ENCODE data around the gene TPSD1. TPM values are rescaled to one million over a fixed set of nuclear protein-coding genes. Genes with fewer than 3 reads are reported as not detected.

Gene TPSD1
- total RNA-seq, 1 experiment from 2014 or later: not detected

DNA sequence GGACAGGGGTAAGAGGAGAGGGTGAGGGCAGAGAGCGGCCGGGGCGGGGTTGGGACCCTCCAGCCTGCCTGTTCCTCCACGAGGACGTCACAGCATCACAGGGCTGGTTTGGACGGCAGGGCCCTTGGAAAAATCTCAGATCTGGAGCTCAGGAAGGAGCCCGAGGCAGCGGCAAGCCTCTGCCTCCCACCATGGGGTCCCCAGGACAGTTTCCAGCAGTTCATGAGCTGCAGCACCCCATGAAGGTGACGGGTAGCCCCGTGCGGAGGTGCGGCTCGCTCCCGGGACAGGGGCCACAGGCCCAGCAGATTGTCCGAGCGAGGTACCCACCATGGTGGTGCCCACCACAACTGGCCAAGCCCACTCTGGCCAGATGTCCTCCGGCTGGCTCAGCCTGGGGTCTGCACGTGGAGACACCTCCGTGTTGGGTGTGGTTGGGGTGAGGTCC is 21.3 kb downstream of the TPSD1 start:
- no peaks in the 10 kb centered on the region for H3K4me1 Mint-ChIP-seq (ENCODE audit: low read depth, unreplicated experiment)
- TF ChIP-seq, protein P1, sequence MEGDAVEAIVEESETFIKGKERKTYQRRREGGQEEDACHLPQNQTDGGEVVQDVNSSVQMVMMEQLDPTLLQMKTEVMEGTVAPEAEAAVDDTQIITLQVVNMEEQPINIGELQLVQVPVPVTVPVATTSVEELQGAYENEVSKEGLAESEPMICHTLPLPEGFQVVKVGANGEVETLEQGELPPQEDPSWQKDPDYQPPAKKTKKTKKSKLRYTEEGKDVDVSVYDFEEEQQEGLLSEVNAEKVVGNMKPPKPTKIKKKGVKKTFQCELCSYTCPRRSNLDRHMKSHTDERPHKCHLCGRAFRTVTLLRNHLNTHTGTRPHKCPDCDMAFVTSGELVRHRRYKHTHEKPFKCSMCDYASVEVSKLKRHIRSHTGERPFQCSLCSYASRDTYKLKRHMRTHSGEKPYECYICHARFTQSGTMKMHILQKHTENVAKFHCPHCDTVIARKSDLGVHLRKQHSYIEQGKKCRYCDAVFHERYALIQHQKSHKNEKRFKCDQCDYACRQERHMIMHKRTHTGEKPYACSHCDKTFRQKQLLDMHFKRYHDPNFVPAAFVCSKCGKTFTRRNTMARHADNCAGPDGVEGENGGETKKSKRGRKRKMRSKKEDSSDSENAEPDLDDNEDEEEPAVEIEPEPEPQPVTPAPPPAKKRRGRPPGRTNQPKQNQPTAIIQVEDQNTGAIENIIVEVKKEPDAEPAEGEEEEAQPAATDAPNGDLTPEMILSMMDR (IDR thresholded peaks at IDR 0.05; ENCODE audit: unreplicated experiment): no peak
- CTCF ChIA-PET: no interaction called here
- no peak overlapping the region for H3K27ac Mint-ChIP-seq (ENCODE audit: unreplicated experiment)
- intact Hi-C loops (cut with micrococcal nuclease; ENCODE audit: unreplicated experiment): no loop called here
- no TSS peak for BruUV-seq (replicated peaks)
- no peaks in the 10 kb centered on the region for H3K9me3 Mint-ChIP-seq (ENCODE audit: low read depth, unreplicated experiment)
- no peak overlapping the region for H3K4me3 Mint-ChIP-seq (ENCODE audit: low read depth, unreplicated experiment)
- H3K36me3 Mint-ChIP-seq (ENCODE audit: insufficient read depth, unreplicated experiment): peaks cover 4% of the 10 kb centered on the region
- H3K27me3 Mint-ChIP-seq (ENCODE audit: unreplicated experiment): peaks cover 100% of the 10 kb centered on the region
- DNase-seq: no peak

- no peak for DNase-seq
- H3K27me3 Mint-ChIP-seq (ENCODE audit: unreplicated experiment): peaks cover 100% of the 10 kb centered on the region
- TF ChIP-seq, protein P1 (IDR thresholded peaks at IDR 0.05; ENCODE audit: unreplicated experiment): no peak
- CTCF ChIA-PET: no interaction called here
- no peaks in the 10 kb centered on the region for H3K9me3 Mint-ChIP-seq (ENCODE audit: low read depth, unreplicated experiment)
- H3K36me3 Mint-ChIP-seq (ENCODE audit: insufficient read depth, unreplicated experiment): no peaks in the 10 kb centered on the region
- no peak overlapping the region for H3K4me3 Mint-ChIP-seq (ENCODE audit: low read depth, unreplicated experiment)
- no peaks in the 10 kb centered on the region for H3K4me1 Mint-ChIP-seq (ENCODE audit: low read depth, unreplicated experiment)
- no TSS peak for BruUV-seq (replicated peaks)
- intact Hi-C loops (cut with micrococcal nuclease; ENCODE audit: unreplicated experiment): no loop called here
- H3K27ac Mint-ChIP-seq (ENCODE audit: unreplicated experiment): no peak overlapping the region
Observed at GRCh38 chr16:1277617-1278282, 21.9 kb downstream of the TPSD1 start.

GRCh38 chr16:1278477-1278876 is 22.6 kb downstream of the TPSD1 start:
- H3K27ac Mint-ChIP-seq (ENCODE audit: unreplicated experiment): no peak overlapping the region
- DNase-seq: no peak
- H3K27me3 Mint-ChIP-seq (ENCODE audit: unreplicated experiment): peaks cover 100% of the 10 kb centered on the region
- intact Hi-C loops (cut with micrococcal nuclease; ENCODE audit: unreplicated experiment): no loop called here
- H3K9me3 Mint-ChIP-seq (ENCODE audit: low read depth, unreplicated experiment): no peaks in the 10 kb centered on the region
- no peaks in the 10 kb centered on the region for H3K4me1 Mint-ChIP-seq (ENCODE audit: low read depth, unreplicated experiment)
- BruUV-seq (replicated peaks): no TSS peak
- TF ChIP-seq, protein P1 (IDR thresholded peaks at IDR 0.05; ENCODE audit: unreplicated experiment): no peak
- no peak overlapping the region for H3K4me3 Mint-ChIP-seq (ENCODE audit: low read depth, unreplicated experiment)
- H3K36me3 Mint-ChIP-seq (ENCODE audit: insufficient read depth, unreplicated experiment): no peaks in the 10 kb centered on the region
- CTCF ChIA-PET: no interaction called here

GRCh38 chr16:1279081-1279944 is 23.4 kb downstream of the TPSD1 start:
- Mint-ChIP-seq H3K4me1 (ENCODE audit: low read depth, unreplicated experiment) (no peaks in the 10 kb centered on the region), H3K4me3 (ENCODE audit: low read depth, unreplicated experiment) (no peak overlapping the region), H3K9me3 (ENCODE audit: low read depth, unreplicated experiment) (no peaks in the 10 kb centered on the region), H3K27ac (ENCODE audit: unreplicated experiment) (no peak overlapping the region), H3K27me3 (ENCODE audit: unreplicated experiment) (peaks cover 100% of the 10 kb centered on the region), H3K36me3 (ENCODE audit: insufficient read depth, unreplicated experiment) (no peaks in the 10 kb centered on the region)
- intact Hi-C loops (cut with micrococcal nuclease; ENCODE audit: unreplicated experiment): no loop called here
- CTCF ChIA-PET: interaction anchor here (1.2 kb wide), 1 partner anchor 12 kb away, joined by 3 read pairs; no protein-coding TSS in a partner anchor
- TF ChIP-seq, protein P1 (IDR thresholded peaks at IDR 0.05; ENCODE audit: unreplicated experiment): no peak
- no peak for DNase-seq
- no TSS peak for BruUV-seq (replicated peaks)
